ENCODE results near the gene TLNRD1.

The TLNRD1 gene

DNA sequence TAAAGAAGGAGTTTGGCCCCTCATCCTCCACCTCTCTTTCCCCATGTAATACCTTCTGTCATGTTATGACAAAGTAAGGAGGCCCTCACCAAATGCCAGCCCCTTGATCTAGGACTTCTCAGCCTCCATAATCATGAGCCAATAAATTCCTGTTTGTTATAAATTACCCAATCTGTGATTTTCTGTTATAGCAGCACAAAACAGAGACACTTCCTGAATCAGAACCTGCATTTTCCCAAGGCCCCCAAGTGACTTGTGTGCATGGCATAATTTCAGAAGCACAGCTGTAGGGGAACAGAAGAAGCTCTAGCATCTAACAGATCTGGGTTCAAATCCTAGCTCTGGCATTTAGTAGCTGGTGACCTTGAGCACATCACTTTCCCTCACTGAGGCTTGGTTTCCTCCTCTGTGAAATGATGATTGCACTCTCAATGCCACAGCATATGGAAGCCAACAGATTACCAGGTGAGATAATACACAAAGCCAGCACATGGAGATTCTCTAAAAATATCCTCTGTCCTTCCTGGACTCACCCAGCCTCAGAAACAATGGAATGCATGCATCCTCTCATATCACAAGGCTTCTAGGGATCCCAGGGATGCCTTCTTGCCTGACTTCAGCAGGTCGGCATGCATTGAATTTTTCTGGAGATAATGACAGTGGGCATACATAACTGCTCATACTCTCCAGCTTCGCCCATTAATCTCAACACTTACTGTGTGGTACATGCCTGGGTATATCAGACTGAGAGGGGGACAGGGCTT, 26.3 kb downstream of the TLNRD1 start:
- DNase-seq (ENCODE audit: low read depth in 2 of 2) = no peak

- DNase-seq (ENCODE audit: low read depth in 2 of 2) = no peak
These were observed 28.9 kb downstream of the TLNRD1 start for GRCh38 chr15:81029414-81030300.

- DNase-seq (ENCODE audit: low read depth in 2 of 2) = no peak
These were observed 29.6 kb downstream of the TLNRD1 start for GRCh38 chr15:81030301-81030750.

DNA sequence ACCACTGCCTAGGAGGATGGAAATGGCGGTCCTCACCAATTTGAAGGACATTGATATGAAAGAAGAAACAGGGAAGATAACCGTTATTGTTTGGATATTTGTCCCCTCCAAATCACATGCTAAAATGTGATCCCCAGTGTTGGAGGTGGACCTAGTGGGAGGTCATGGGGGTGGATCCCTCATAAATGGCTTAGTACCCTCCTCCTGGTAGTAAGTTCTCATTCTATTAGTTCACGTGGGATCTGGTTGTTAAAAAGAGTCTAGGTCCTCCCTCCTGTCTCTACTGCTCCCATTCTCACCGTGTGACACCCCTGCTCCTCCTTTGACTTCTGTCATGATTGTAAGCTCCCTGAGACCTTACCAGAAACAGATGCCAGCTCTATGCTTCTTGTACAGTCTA, 30.5 kb downstream of the TLNRD1 start:
- DNase-seq (ENCODE audit: low read depth in 2 of 2) = no peak

GRCh38 chr15:81032355-81032754, 31.6 kb downstream of the TLNRD1 start:
- DNase-seq (ENCODE audit: low read depth in 2 of 2) = no peak

DNA sequence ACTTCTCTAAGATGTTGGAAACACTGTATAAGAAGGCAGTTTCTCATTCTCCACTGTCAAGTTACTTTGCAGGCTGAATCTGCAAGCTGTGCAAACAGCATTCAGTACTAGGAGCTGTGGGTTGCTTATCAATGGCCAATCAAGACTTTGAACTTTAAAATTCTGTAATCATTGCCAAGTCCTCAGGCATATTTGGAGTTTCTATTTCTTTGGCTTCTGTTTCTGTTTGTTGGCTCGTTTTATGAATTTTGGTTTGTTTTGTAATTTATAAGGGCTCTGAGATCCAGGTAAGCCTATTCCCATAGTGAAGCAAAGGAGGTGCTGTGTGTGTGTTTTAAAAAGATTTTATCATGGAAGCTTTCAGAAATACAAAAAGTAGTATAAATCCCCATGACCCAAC, 32.1 kb downstream of the TLNRD1 start:
- no peak for DNase-seq (ENCODE audit: low read depth in 2 of 2)

DNA sequence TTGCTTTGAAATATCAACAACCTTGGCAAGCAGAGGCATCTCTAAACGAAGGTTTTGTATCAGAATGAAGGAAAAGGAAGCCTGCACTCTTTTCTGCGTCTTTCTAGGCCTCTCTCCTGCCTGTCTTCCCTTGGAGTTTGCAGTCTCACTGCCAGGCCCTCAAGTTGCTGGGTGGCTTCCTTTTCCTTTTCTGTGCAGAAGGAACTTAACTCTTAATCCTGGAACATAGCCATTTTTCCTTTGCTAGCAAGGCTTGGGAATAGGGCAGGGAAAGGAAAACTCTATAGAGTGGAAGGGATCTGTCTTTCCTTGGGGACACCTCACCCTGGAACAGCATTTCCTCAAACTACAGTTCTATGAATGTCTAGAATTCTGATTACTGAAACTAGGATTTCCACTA, 32.8 kb downstream of the TLNRD1 start:
- no peak for DNase-seq (ENCODE audit: low read depth in 2 of 2)

DNA sequence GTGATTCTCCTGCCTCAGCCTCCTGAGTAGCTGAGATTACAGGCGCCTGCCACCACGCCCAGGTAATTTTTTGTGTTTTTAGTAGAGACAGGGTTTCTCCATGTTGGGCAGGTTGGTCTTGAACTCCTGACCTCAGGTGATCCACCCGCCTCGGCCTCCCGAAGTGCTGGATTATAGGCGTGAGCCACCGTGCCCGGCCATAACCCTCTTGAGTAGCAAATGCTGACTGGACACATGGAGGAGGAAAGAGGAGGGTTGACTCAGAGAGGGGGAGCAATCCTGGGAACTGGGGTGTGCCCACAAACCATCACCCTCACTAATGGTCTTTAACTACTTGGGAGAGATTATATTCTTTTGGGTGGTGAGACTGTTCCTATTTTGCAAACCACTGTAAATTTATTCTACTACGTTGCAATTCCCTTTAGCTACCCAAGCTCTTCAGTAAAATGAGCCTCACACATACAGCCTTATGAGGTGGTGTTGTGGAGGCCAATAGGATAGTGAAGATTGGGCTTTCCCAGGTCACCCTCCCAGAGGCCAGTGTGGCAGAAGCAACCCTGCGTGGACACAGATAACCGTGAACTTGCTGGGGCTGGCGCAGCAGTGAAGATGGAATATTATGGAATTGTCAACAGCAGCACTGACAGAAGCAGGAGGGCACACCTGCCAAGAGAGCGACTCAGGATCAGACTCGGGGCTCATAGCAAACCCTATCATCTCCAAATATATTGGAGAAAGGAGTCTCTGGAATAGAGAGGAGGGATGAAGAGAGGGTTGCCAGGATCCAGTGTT, 37.4 kb downstream of the TLNRD1 start:
- no peak for DNase-seq (ENCODE audit: low read depth in 2 of 2)

GRCh38 chr15:81038975-81039607, 38.4 kb downstream of the TLNRD1 start:
- DNase-seq (ENCODE audit: low read depth in 2 of 2) = no peak

DNA sequence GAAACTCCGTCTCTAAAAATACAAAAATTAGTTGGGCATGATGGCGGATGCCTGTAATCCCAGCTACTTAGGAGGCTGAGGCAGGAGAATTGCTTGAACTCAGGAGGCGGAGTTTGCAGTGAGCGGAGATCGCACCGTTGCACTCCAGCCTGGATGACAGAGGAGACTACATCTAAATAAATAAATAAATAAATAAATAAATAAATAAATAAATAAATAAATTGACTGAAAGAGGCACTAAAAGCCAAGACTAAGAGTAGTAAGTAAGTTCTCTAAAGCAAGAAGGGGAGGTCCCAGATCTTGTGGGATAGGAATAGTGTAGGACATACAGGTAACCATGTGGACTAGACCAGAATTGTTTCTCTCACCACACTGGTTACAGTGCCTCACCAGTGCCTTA, 40.0 kb downstream of the TLNRD1 start:
- no peak for DNase-seq (ENCODE audit: low read depth in 2 of 2)

GRCh38 chr15:81043281-81043934, 42.7 kb downstream of the TLNRD1 start:
- DNase-seq (ENCODE audit: low read depth in 2 of 2) = no peak

GRCh38 chr15:81043935-81044575, 43.3 kb downstream of the TLNRD1 start:
- no peak for DNase-seq (ENCODE audit: low read depth in 2 of 2)

DNA sequence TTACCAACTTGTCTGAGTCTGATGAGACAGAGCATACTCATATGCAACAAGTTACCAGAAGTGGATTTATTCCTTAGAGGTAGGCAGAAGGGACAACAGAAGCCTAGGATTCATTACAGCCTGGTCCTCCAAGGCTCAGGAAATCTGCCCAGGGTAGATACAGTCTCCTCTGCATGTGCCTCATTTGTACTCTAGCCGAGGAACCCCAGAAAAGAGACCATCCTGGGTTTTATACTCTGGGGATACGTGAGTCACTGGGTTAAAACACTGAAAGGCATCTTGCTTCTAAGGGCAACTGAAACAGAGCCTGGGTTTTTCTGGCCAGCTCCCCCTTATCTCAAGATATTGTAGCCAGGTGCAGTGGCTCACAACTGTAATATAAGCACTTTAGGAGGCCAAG, 45.6 kb downstream of the TLNRD1 start:
- DNase-seq (ENCODE audit: low read depth in 2 of 2) = no peak

GRCh38 chr15:81047928-81048327, 47.2 kb downstream of the TLNRD1 start:
- DNase-seq (ENCODE audit: low read depth in 2 of 2) = no peak

DNA sequence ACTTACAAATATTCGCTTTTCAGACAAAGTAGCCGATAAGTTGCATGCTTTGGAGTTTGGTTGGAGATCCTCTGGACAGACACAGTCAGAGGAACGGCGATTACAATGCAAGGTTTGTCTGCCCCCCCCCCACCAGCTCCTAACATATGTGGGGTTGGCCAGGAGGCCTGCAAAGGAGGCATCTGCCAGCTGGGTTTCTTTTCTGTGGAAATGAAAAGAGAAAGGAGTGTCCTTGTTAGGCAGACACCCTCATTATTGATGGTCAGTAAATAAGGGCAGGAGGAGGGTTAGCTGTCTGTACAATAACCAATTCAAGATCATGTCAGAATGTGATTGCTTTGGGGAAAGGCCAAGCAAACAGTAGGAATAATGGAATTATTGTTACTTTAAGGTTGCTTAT, 49.1 kb downstream of the TLNRD1 start:
- DNase-seq (ENCODE audit: low read depth in 2 of 2) = no peak

DNA sequence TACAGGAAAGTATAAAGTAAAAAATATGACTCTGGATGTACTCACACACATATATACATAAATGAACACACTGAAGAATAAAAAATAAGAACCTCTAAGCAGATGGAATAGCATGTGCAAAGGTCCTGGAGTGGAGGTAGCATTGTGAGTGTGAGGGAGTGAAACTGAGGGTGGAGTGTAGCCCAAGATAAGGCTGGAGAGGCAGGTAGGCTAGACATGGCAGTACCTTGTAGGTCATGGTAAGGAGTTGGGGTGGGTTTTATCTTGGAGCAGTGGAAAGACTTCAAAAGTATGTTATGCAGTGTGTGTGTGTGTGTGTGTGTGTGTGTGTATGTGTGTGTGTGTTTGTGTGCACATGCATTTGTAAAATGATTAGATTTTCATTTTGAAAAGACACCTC, 49.5 kb downstream of the TLNRD1 start:
- DNase-seq (ENCODE audit: low read depth in 2 of 2) = no peak

DNA sequence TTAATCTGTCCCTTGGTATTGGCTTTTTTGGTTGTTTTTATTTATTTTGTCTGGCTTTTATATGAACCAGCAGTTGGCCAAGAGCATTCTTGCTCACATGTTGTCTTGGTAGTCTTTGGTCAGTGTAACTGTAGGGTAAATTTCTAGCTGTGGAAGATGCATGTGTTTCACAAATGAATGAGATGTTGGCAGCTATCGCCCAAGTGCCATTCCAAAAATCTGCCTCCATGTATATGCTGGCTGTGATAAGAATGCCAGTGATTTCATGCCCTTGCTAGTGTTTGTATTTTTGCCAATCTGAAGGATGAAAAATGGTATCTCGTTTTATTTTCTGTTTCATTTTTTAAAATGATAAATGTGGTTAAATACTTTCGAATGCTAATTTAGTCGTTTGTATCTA, 50.1 kb downstream of the TLNRD1 start:
- no peak for DNase-seq (ENCODE audit: low read depth in 2 of 2)

GRCh38 chr15:81052046-81052445, 51.3 kb downstream of the TLNRD1 start:
- DNase-seq (ENCODE audit: low read depth in 2 of 2) = no peak

DNA sequence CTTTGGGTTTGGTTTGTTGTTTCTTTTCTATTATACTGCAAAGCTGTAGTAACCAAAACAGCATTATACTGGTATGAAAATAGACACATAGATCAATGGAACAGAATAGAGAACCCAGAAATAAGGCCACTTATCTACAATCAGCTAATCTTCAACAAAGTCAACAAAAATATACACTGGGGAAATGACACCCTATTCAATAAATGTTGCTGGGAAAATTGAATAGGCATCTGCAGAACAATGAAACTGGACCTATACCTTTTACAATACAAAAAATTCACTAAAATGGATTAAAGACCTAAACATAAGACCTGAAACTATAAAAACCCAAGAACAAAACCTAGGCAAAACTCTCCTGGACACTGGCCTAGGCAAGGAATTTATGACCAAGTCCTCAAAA, 52.9 kb downstream of the TLNRD1 start:
- DNase-seq (ENCODE audit: low read depth in 2 of 2) = no peak

DNA sequence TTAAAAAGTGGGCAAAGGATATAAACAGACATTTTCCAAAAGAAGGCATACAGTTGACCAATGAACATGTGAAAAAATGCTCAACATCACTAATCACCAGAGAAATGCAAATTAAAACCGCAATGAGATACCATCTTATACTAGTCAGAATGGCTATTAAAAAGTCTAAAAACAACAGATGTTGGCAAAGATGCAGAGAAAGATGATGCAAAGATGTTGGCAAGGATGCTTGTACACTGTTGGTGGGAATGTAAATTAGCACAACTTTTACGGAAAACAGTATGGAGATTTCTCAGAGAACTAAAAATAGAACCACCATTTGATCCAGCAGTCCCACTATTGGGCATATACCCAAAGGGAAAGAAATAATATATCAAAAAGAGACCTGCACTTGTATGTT, 53.5 kb downstream of the TLNRD1 start:
- no peak for DNase-seq (ENCODE audit: low read depth in 2 of 2)

Data from stimulated activated CD8-positive, alpha-beta memory T cell treated with anti-CD3 and anti-CD28 coated beads, Interleukin-2, amount 100 ng/mL, for 48 hours (primary cell).